GM12878 (cell line): ENCODE data around the gene DDX23. TPM values are rescaled to one million over a fixed set of nuclear protein-coding genes. Genes with fewer than 3 reads are reported as not detected.

Source experiments
- ATAC-seq: fragments of 200-7000 bp; cut with Tn5 transposase; 3 replicates; pipeline ENCODE4 v1.9.1; 2020; ENCODE audit warnings: mild to moderate bottlenecking, moderate library complexity
- BruUV-seq: library from RNA; stranded (reverse); fragments of 400-500 nt; replicated peaks from 2 replicates; lab custom pipeline; 2021; lab: Mats Ljungman, UMichigan
- CTCF ChIA-PET: fragments of 300-600 bp; sonication (Branson Sonifier 250); formaldehyde crosslinking; extraction: SDS; loops from one replicate; lab custom pipeline; 2021; ENCODE audit warnings: inconsistent platforms; lab: Yijun Ruan, JAX
- POLR2A ChIA-PET: fragments of 350-600 bp; formaldehyde crosslinking; extraction: SDS; loops from one replicate; lab custom pipeline; 2021; ENCODE audit warnings: inconsistent platforms; lab: Charles Lee
- RAD21 ChIA-PET: fragments of 300-600 bp; sonication (Branson Sonifier 250); formaldehyde crosslinking; loops from one replicate; lab custom pipeline; 2023; ENCODE audit warnings: antibody characterized with exemption; ENCODE audit not compliant: unreplicated experiment; lab: Charles Lee
- SMC1A ChIA-PET: fragments of 300-600 bp; sonication (Branson Sonifier 250); formaldehyde crosslinking; loops from one replicate; lab custom pipeline; 2023; ENCODE audit not compliant: unreplicated experiment, uncharacterized antibody; lab: Charles Lee
- DNase-seq: peaks from one replicate; pipeline ENCODE4 v3.0.0-alpha.2; 2011; ENCODE audit warnings: low read depth, low spot score
- FAIRE-seq: peaks from 3 replicates; lab custom pipeline; 2011; peaks lifted over from hg19 to GRCh38; lab: Jason Lieb, UNC
- H2AFZ ChIP-seq: 2 replicates; pipeline ENCODE4 v1.6.0; 2011; ENCODE audit warnings: low read depth, low read length, control low read depth; ENCODE audit not compliant: control insufficient read depth
- H3K27ac ChIP-seq: 2 replicates; pipeline ENCODE4 v1.5.1; 2011; ENCODE audit warnings: control low read depth; ENCODE audit not compliant: control insufficient read depth, insufficient read depth
- H3K27me3 ChIP-seq, 2 experiments: replicated peaks in 1 of 2; 2 replicates each; pipeline versions ENCODE4 v1.6.0 to v1.6.1; 2011; ENCODE audit warnings: low read length in 1 of 2; ENCODE audit not compliant: control insufficient read depth in 2 of 2, insufficient read depth in 2 of 2
- H3K36me3 ChIP-seq, 2 experiments: 2 replicates each; pipeline ENCODE4 v1.5.1; 2011; ENCODE audit warnings: low read length in 1 of 2; ENCODE audit not compliant: control insufficient read depth in 2 of 2, insufficient read depth in 2 of 2
- H3K4me1 ChIP-seq: 2 replicates; pipeline ENCODE4 v1.6.1; 2011; ENCODE audit warnings: mild to moderate bottlenecking, low read length, moderate library complexity, mixed read lengths; ENCODE audit not compliant: control insufficient read depth, insufficient read depth
- H3K4me2 ChIP-seq: 2 replicates; pipeline ENCODE4 v1.6.0; 2011; ENCODE audit warnings: control low read depth; ENCODE audit not compliant: control insufficient read depth, insufficient read depth
- H3K4me3 ChIP-seq: fragments of 200-600 bp; sonication (generic); 2 replicates; pipeline ENCODE4 v1.5.1; 2016
- H3K79me2 ChIP-seq: 2 replicates; pipeline ENCODE4 v1.6.0; 2011; ENCODE audit warnings: low read length; ENCODE audit not compliant: control insufficient read depth, insufficient read depth
- H3K9ac ChIP-seq: 2 replicates; pipeline ENCODE4 v1.8.0; 2011; ENCODE audit warnings: low read length, control low read depth, mixed read lengths; ENCODE audit not compliant: control insufficient read depth, insufficient read depth
- H3K9me3 ChIP-seq: replicated peaks from 3 replicates; pipeline ENCODE4 v1.5.1; 2011; ENCODE audit warnings: mild to moderate bottlenecking, low read length; ENCODE audit not compliant: control insufficient read depth, insufficient read depth
- H4K20me1 ChIP-seq: 2 replicates; pipeline ENCODE4 v1.6.0; 2011; ENCODE audit not compliant: control insufficient read depth, insufficient read depth
- KLF5 ChIP-seq: fragments of 450-650 bp; IDR thresholded peaks from 2 replicates; pipeline ENCODE4 v1.6.1; 2014; ENCODE audit warnings: mild to moderate bottlenecking; ENCODE audit not compliant: partially characterized antibody
- POLR2AphosphoS2 ChIP-seq: IDR thresholded peaks from 2 replicates; pipeline ENCODE4 v1.6.1; 2011; ENCODE audit warnings: low read depth, mild to moderate bottlenecking, low read length, improper control_type of control experiment, moderate library complexity
- WGBS: methylation state at CpG from one replicate; pipeline ENCODE4 v1.1.6; 2016; ENCODE audit warnings: low lambda C conversion rate; ENCODE audit not compliant: insufficient replicate concordance, insufficient coverage; ENCODE audit errors: missing lambda C conversion rate; 5-methylcytosine and 5-hydroxymethylcytosine counted together
- in situ Hi-C: fragments of 300-500 bp; cut with MboI; formaldehyde crosslinking; loops from 9 replicates; pipeline ENCODE4 v1.14.3; 2018; ENCODE audit warnings: mixed read lengths
- intact Hi-C: fragments of 100-400 bp; cut with micrococcal nuclease; formaldehyde crosslinking; loops from one replicate; pipeline ENCODE4 v1.14.2; 2022; ENCODE audit not compliant: unreplicated experiment
- polyA plus RNA-seq, 11 experiments: library from polyadenylated mRNA; depleted of rRNA in 4 of 11; unstranded in 6 of 11; stranded (reverse) in 5 of 11; fragments of >200 nt; fragmentation: Nextera tagmentation in 4 of 11; fragmentation: Illumina TruSeq in 1 of 11; extraction: Ambion mirVana in 4 of 11; extraction: Trizol in 1 of 11; gene quantifications; 1 replicate in 1 of 11; 2 replicates in 10 of 11; pipeline versions ENCODE4 v1.2.1 to v1.2.3, GENCODE V29; 2011 to 2016; ENCODE audit warnings: inconsistent platforms in 2 of 11, missing spikeins in 2 of 11, low read depth in 1 of 11
- total RNA-seq, 4 experiments: library from RNA; depleted of rRNA in 3 of 4; stranded (reverse); fragments of >200 nt in 3 of 4; fragmentation: Illumina TruSeq in 1 of 4; extraction: Trizol in 1 of 4; gene quantifications; 2 replicates each; pipeline versions ENCODE4 v1.2.1 to v1.2.3, GENCODE V29; 2013 to 2021
- TF ChIP-seq, protein P1 (sequence below), 3 experiments: IDR thresholded peaks in 2 of 3; conservative IDR thresholded peaks in 1 of 3; 2 replicates each; pipeline ENCODE4 v1.5.1; 2011; ENCODE audit warnings: low read depth in 3 of 3, low read length in 3 of 3, mild to moderate bottlenecking in 3 of 3, control low read depth in 2 of 3, moderate library complexity in 2 of 3, inconsistent platforms in 1 of 3, mixed read lengths in 1 of 3; ENCODE audit not compliant: control insufficient read depth in 2 of 3, insufficient read depth in 1 of 3; ENCODE audit errors: extremely low read depth in 1 of 3
- TF ChIP-seq, protein P2 (sequence below): fragments of 450-650 bp; IDR thresholded peaks from 2 replicates; pipeline ENCODE4 v1.6.1; 2017; ENCODE audit warnings: mild to moderate bottlenecking, moderate library complexity
- TF ChIP-seq, protein P3 (sequence below): fragments of 450-650 bp; IDR thresholded peaks from 2 replicates; pipeline ENCODE4 v1.6.1; 2017; ENCODE audit warnings: low read depth, mild to moderate bottlenecking, moderate library complexity

Gene DDX23
- total and polyA plus RNA-seq, 10 of the 15 experiments (the other 5 are each of a cell fraction or from before 2014, with no cell fraction given) = 25.8 to 107 (median 77.4) TPM

DNA sequence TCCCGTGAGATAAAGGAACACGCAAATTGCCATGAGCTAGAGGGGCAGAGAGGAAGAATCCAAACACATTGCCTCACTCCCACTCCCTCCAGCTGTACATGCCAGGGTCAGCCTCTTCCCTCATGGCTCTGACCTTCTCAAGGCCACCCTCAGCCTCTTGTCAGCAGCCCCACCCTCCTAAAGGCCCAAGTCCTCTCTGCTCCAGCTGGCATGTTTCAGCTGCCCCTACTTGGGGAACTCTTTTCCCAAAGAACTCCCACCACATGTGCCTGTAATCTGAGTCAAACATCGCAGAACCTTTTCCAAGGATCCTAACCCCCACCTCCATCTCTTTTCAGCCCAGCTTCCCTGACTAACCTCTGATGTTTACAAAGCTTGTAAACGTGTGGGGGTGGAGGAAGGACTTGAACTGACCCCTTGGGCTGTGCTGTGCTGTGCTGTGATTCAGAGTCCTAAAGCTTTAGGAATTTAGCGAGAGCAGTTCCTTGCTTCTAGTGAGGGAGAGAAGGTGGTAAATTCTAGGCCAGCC lies 41.0 kb downstream of the DDX23 start:
- no peak overlapping the region for H2AFZ ChIP-seq
- DNase-seq (no peak), ATAC-seq (no peak), FAIRE-seq (no peak)
- H3K79me2 ChIP-seq = no peaks in the 10 kb centered on the region
- no peak overlapping the region for H3K9ac ChIP-seq
- WGBS = 61% methylated on average over 5 of the region's 5 CpGs
- H3K4me3 ChIP-seq = no peak overlapping the region
- H3K27me3 ChIP-seq = no peaks in the 10 kb centered on the region; a peak in 2 of 4 replicates
- no TSS peak for BruUV-seq
- ChIA-PET RAD21 (no interaction called here), POLR2A (interaction anchor here (0.6 kb wide), 1 partner anchor 41 kb away, joined by 4 read pairs; the partner anchor contains the start of gene DDX23), CTCF (interaction anchor here (0.8 to 4.9 kb wide), 2 partner anchors 16 to 48 kb away, joined by 4 to 21 read pairs; no protein-coding TSS in a partner anchor), SMC1A (interaction anchor here (1.3 kb wide), 1 partner anchor 14 kb away, joined by 4 read pairs; no protein-coding TSS in a partner anchor)
- no peaks in the 10 kb centered on the region for H3K9me3 ChIP-seq
- H4K20me1 ChIP-seq = no peaks in the 10 kb centered on the region
- intact Hi-C loops (no loop called here), in situ Hi-C loops (no loop called here)
- no peak overlapping the region for H3K27ac ChIP-seq
- peaks cover 3% of the 10 kb centered on the region for H3K4me1 ChIP-seq
- H3K36me3 ChIP-seq = no peaks in the 10 kb centered on the region
- TF ChIP-seq POLR2AphosphoS2 (no peak), KLF5 (no peak)
- TF ChIP-seq, protein P1, sequence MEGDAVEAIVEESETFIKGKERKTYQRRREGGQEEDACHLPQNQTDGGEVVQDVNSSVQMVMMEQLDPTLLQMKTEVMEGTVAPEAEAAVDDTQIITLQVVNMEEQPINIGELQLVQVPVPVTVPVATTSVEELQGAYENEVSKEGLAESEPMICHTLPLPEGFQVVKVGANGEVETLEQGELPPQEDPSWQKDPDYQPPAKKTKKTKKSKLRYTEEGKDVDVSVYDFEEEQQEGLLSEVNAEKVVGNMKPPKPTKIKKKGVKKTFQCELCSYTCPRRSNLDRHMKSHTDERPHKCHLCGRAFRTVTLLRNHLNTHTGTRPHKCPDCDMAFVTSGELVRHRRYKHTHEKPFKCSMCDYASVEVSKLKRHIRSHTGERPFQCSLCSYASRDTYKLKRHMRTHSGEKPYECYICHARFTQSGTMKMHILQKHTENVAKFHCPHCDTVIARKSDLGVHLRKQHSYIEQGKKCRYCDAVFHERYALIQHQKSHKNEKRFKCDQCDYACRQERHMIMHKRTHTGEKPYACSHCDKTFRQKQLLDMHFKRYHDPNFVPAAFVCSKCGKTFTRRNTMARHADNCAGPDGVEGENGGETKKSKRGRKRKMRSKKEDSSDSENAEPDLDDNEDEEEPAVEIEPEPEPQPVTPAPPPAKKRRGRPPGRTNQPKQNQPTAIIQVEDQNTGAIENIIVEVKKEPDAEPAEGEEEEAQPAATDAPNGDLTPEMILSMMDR (IDR thresholded peaks at IDR 0.05 in 2 of 3, conservative IDR thresholded peaks at IDR 0.05 in 1 of 3; ENCODE audit: control insufficient read depth in 2 of 3, extremely low read depth in 1 of 3, insufficient read depth in 1 of 3, low read depth in 3 of 3, low read length in 3 of 3) = no peak
- TF ChIP-seq, protein P2, sequence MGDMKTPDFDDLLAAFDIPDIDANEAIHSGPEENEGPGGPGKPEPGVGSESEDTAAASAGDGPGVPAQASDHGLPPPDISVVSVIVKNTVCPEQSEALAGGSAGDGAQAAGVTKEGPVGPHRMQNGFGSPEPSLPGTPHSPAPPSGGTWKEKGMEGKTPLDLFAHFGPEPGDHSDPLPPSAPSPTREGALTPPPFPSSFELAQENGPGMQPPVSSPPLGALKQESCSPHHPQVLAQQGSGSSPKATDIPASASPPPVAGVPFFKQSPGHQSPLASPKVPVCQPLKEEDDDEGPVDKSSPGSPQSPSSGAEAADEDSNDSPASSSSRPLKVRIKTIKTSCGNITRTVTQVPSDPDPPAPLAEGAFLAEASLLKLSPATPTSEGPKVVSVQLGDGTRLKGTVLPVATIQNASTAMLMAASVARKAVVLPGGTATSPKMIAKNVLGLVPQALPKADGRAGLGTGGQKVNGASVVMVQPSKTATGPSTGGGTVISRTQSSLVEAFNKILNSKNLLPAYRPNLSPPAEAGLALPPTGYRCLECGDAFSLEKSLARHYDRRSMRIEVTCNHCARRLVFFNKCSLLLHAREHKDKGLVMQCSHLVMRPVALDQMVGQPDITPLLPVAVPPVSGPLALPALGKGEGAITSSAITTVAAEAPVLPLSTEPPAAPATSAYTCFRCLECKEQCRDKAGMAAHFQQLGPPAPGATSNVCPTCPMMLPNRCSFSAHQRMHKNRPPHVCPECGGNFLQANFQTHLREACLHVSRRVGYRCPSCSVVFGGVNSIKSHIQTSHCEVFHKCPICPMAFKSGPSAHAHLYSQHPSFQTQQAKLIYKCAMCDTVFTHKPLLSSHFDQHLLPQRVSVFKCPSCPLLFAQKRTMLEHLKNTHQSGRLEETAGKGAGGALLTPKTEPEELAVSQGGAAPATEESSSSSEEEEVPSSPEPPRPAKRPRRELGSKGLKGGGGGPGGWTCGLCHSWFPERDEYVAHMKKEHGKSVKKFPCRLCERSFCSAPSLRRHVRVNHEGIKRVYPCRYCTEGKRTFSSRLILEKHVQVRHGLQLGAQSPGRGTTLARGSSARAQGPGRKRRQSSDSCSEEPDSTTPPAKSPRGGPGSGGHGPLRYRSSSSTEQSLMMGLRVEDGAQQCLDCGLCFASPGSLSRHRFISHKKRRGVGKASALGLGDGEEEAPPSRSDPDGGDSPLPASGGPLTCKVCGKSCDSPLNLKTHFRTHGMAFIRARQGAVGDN = no peak
- TF ChIP-seq, protein P3, sequence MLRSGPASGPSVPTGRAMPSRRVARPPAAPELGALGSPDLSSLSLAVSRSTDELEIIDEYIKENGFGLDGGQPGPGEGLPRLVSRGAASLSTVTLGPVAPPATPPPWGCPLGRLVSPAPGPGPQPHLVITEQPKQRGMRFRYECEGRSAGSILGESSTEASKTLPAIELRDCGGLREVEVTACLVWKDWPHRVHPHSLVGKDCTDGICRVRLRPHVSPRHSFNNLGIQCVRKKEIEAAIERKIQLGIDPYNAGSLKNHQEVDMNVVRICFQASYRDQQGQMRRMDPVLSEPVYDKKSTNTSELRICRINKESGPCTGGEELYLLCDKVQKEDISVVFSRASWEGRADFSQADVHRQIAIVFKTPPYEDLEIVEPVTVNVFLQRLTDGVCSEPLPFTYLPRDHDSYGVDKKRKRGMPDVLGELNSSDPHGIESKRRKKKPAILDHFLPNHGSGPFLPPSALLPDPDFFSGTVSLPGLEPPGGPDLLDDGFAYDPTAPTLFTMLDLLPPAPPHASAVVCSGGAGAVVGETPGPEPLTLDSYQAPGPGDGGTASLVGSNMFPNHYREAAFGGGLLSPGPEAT = no peak
- no peak overlapping the region for H3K4me2 ChIP-seq
